HG02763 (cell line): Measurements from ENCODE around the gene AUTS2.

Experiments
- ATAC-seq: cut with Tn5 transposase; IDR thresholded peaks from one replicate; pipeline ENCODE4 v1.9.1; 2021; ENCODE audit warnings: mild to moderate bottlenecking, moderate library complexity; ENCODE audit not compliant: unreplicated experiment

AUTS2 gene

GRCh38 chr7:69873512-69873911 lies 275.2 kb downstream of the AUTS2 start:
- ATAC-seq = no peak

DNA sequence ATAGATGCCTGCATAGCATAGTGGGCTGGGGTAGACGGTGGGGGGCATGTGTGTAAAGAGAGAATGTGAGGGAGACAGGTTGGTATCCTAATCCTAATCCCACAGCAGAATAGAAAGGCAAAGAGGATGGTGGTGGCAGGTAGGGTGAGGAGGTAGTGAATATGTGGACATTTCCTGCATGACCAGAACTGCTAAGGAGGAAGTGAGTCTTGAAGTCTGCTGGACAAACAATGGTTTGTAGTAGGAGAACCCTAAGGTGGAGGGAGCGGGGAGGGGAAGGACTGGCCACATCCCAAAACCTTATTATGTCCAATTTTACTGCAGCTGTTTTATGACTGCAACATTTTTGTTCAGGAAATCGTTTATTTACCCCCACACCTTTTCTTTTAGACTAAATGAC lies 279.7 kb downstream of the AUTS2 start:
- no peak for ATAC-seq

- no peak for ATAC-seq
Observed at GRCh38 chr7:69878591-69878990, 280.3 kb downstream of the AUTS2 start.

GRCh38 chr7:69879989-69880388 lies 281.7 kb downstream of the AUTS2 start:
- no peak for ATAC-seq

GRCh38 chr7:69880840-69881239 lies 282.6 kb downstream of the AUTS2 start:
- ATAC-seq = no peak

DNA sequence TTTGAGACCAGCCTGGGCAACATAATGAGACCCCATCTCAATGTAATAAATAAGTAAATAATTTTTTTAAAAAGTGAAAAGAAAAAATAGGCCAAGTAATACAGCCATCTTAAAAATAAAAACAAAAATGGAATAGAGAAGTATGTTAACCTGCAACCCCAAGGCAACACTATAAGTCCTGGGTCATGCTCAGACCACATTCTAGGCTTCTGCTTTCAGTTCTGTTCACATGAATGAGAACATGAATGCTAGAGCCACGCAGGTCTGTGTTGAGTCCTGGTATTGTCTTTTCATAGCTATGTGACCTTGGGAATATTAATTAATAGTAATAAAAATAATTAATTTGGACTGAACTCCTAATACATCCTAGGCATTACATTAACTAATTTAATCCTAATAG lies 284.0 kb downstream of the AUTS2 start:
- no peak for ATAC-seq

DNA sequence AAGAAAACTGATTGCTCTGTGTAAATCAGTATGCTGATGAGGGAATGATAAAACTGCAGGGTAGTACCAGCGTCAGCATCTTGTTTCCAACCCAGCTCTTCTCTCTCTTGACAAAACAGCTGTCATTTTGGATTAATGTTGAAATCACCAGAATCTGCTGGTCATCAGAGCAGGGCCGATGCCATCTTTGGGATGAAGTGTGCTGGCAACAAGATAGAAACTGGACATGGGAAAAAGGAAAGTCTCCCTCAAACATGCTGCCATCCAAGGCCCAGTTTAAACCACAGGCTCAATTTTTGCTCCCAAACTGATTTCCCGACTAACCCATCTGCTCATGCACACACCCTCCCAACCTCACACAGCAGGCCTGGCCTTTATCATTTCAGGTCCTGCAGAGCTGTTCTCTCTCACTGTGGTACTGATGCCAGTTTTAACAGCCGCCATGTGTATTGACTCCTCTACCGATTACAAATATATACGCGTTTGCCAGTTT lies 285.2 kb downstream of the AUTS2 start:
- no peak for ATAC-seq

GRCh38 chr7:69885431-69885830 lies 287.2 kb downstream of the AUTS2 start:
- ATAC-seq = no peak

- no peak for ATAC-seq
Observed at GRCh38 chr7:69889338-69889975, 291.2 kb downstream of the AUTS2 start.

- no peak for ATAC-seq
Observed at GRCh38 chr7:69889976-69890351, 291.7 kb downstream of the AUTS2 start.

- ATAC-seq = no peak
Observed at GRCh38 chr7:69892790-69893189, 294.5 kb downstream of the AUTS2 start.

DNA sequence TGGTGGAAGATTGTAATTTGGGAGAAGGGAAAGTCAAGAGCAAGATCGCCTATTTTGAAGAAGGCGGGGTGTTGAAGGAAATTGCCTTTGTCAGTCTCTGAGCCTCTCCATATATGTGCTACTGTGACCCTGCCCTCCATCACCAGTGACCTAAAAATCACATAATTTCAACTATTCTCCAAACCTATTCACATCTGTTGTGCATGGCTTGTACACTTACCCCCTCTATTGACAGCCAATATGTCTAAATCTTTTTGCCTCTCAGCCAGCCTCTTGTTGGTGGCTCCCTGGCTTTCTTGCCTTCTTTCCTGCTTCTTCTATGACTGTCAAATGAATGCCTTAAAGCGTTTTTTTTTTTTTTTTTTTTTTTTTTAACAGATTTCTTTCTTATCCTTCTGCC lies 295.6 kb downstream of the AUTS2 start:
- no peak for ATAC-seq

DNA sequence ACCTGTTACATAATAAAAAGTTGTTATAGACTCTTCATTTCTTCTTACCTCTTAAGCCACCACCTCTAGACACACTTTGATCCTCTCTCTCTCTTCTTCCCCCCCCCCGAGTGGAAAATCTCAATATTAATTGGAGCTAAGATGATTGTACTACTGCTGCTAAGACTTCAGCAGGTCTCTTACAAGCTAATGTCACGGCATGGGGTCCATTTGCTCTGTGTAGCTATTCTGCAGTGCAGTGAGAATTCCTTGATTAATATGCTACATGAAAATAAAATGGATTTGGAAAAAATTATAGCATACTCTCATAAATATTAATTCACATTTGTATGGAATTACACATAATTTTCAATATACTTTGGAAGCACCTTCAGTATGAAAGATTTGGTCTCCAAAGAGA lies 297.2 kb downstream of the AUTS2 start:
- ATAC-seq = no peak

GRCh38 chr7:69896121-69896520 lies 297.8 kb downstream of the AUTS2 start:
- ATAC-seq = no peak

- ATAC-seq = peak; percentile 70
Observed at GRCh38 chr7:69898189-69898588, 299.9 kb downstream of the AUTS2 start.

- ATAC-seq = no peak
Observed at GRCh38 chr7:69903410-69903809, 305.1 kb downstream of the AUTS2 start.

GRCh38 chr7:69906283-69906995 lies 308.2 kb downstream of the AUTS2 start:
- peak; percentile 97 for ATAC-seq

GRCh38 chr7:69907720-69908119 lies 309.4 kb downstream of the AUTS2 start:
- ATAC-seq = no peak

GRCh38 chr7:69908454-69908853 lies 310.2 kb downstream of the AUTS2 start:
- no peak for ATAC-seq

DNA sequence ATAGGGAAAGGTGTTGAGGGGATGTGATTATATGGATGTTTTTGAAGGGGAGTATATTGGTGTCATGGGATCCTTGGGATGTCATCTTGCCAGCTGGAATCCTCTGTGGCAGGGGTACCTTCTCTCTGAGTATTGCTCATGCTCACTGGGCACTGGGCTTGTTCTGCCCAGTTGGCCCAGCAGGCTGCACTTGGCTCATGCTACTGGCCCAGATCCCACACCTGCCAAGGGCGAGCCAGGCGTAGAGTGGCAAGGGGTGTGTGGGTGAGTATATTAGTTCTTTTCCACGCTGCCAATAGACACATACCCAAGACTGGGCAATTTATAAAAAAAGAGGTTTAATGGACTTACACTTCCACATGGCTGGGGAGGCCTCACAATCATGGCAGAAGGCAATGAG lies 311.9 kb downstream of the AUTS2 start:
- ATAC-seq = no peak

DNA sequence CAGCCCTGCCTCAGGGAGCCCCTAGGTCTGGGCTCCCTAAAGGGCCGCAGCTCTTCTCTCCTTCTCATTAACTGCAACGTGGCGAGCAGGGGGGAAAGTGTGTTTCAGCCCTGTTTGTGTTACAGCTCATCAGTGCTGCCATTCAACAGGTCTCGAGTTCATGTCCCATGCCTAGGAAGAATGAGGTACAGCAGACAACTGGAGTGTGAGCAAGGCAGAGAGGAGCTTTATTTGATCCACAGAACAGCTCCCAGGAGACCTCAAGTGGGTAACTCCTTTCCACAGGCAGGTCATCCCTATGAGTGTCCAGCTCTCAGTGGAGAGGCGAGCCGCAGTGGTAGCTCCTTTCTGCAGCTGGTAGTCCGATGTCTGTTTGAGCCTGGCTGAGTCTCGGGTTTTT lies 313.1 kb downstream of the AUTS2 start:
- no peak for ATAC-seq

GRCh38 chr7:69912141-69912540 lies 313.9 kb downstream of the AUTS2 start:
- no peak for ATAC-seq

DNA sequence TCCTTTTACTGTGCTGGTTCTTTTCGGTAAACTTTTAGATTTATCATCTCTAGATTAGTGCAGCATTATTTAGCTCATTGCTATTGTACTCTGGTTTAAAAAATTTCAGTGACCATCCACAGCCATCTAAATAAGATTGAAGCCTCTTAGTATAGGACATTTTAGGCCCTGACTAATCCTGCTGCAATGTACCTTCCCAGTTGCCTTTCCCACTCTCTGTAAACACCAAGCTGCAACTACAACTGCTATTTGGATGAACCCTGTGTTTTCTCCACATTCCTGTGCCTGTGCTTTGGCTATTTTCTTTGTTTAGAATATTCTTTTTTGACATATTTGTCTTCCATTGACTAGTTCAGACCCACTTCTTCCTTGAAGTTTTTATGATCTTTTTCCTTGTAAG lies 314.6 kb downstream of the AUTS2 start:
- no peak for ATAC-seq
